ES-I3 (cell line): Measurements from ENCODE around the gene HTRA2.
A peak's percentile ranks its signal among the peaks of the same experiment; 100 is the strongest.

Experiments used
- H3K36me3 ChIP-seq: 2 replicates; pipeline ENCODE4 v1.6.1; 2013; ENCODE audit warnings: mild to moderate bottlenecking, low read length, control low read depth, moderate library complexity; ENCODE audit not compliant: insufficient read depth
- H3K4me1 ChIP-seq: 2 replicates; pipeline ENCODE4 v1.6.1; 2013; ENCODE audit warnings: mild to moderate bottlenecking, control low read depth, low read length; ENCODE audit not compliant: insufficient read depth
- H3K9ac ChIP-seq: 2 replicates; pipeline ENCODE4 v1.6.1; 2013; ENCODE audit warnings: low read depth, mild to moderate bottlenecking, low read length, moderate library complexity
- H3K9me3 ChIP-seq: 2 replicates; pipeline ENCODE4 v1.6.1; 2013; ENCODE audit warnings: mild to moderate bottlenecking, low read length, moderate library complexity; ENCODE audit not compliant: control insufficient read depth, insufficient read depth

The HTRA2 gene

GRCh38 chr2:74516650-74517049 is 13.1 kb upstream of the HTRA2 start:
- Histone ChIP-seq H3K4me1 (no peaks in the 10 kb centered on the region; the same call in 1 of the 2 replicates), H3K9me3 (peaks cover 6% of the 10 kb centered on the region; the same call in 1 of the 2 replicates), H3K36me3 (no peaks in the 10 kb centered on the region), H3K9ac (no peak overlapping the region)

- H3K9ac ChIP-seq, result no peak overlapping the region
- H3K36me3 ChIP-seq, result peaks cover 5% of the 10 kb centered on the region; the same call in 1 of the 2 replicates
- H3K4me1 ChIP-seq, result peaks cover 7% of the 10 kb centered on the region; the same call in 1 of the 2 replicates
- no peaks in the 10 kb centered on the region for H3K9me3 ChIP-seq
Measured at GRCh38 chr2:74522516-74522915, 7.2 kb upstream of the HTRA2 start.

DNA sequence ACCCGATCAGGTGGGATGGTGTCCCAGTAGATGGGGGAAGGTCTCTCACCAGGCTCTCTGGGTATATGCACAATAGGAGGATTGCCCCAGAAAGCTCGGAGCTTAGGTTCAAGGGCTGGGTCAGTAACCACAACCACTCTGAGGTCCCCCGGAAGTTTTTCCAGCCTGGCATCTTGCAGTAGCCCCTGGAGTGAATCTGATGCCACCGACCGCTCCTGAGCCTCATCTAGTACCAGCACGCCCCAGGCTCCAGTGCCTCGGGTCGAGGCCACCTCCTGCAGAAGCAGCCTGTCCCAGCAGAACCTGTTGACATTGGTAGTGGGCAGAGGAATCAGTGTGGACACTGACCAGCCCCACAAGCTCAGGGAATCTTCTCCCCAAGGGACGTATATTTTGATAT is 5.7 kb upstream of the HTRA2 start:
- Histone ChIP-seq H3K9me3 (no peaks in the 10 kb centered on the region), H3K4me1 (peaks cover 16% of the 10 kb centered on the region), H3K36me3 (peaks cover 10% of the 10 kb centered on the region), H3K9ac (no peak overlapping the region)

- Histone ChIP-seq H3K9ac (no peak overlapping the region), H3K4me1 (peaks cover 16% of the 10 kb centered on the region), H3K36me3 (peaks cover 10% of the 10 kb centered on the region), H3K9me3 (no peaks in the 10 kb centered on the region)
Measured at GRCh38 chr2:74524955-74525716, 4.6 kb upstream of the HTRA2 start.

DNA sequence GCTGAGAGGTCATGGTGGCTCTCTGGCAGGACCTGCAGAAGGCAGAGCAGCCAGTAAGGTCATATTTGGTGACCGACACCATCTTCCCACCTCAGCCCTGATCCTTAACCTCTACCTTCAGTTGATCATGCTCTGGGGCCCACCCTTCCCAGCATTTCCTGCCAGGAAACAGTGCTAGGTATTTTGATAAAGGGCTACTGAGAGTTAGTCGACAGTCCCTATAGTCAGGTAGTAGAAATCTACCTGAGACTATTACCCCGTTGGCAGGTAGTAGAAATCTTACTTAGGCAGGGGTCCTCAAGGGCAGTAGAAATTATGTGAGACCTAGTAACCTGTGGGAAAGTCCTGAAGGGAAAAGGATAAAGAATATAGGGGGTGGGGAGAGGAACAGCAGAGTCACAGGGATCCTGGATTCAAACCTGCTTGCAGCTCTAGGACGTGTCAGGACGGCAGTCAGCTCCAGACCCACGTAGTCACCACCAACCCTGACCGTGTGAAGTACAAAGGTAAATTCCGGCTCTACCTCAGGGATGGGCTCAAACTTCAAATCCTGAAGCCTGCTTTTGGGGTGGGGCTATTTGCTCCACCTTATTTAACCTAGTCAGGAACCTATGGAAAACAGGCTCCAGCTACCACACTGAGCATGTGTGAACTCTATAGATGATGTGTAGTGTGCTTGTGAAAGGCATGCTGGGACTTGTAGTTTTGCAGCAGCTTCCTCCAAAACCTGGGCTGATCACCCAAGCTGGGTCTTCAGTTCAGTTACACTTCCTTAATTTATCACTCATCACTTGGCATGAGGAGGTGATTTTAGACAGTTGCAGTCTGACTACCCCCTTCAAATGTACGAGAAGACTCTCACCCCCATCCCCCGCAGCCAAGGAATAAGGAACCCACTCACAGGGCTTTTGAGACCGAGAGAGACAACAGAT is 3.8 kb upstream of the HTRA2 start, which contains the start of gene DQX1:
DQX1 (minus strand) TSS at position 515 of the 932 bp plus-strand sequence; CDS start at position 13, 502 bp downstream.
- H3K36me3 ChIP-seq, result peaks cover 10% of the 10 kb centered on the region
- H3K9ac ChIP-seq, result no peak within 1 kb of the TSS
- H3K4me1 ChIP-seq, result peaks cover 19% of the 10 kb centered on the region
- H3K9me3 ChIP-seq, result no peaks in the 10 kb centered on the region

- no peak overlapping the region for H3K9ac ChIP-seq
Measured at GRCh38 chr2:74526649-74527230, 3.0 kb upstream of the HTRA2 start.

DNA sequence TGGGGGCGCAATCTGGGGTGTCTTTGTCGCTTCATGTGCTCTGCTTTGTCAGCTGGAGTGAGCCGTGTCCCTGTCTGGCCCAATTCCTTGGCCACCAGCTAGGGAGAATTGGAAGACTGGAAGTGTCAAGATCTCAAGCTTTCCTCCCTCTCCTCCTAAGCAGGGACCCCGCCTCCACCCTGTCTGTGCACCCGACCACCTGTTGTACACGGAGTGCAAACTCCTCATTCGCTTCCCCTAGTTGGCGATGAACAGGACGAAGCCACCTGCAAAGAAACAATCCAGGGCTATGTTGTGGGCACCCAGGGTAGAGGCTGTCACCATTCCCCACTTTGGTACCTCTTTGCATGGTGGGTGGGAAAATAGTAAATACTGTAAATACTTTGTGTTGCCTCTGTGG is 2.0 kb upstream of the HTRA2 start:
- H3K9ac ChIP-seq, result no peak overlapping the region
- H3K36me3 ChIP-seq, result peaks cover 10% of the 10 kb centered on the region
- H3K4me1 ChIP-seq, result peaks cover 19% of the 10 kb centered on the region
- no peaks in the 10 kb centered on the region for H3K9me3 ChIP-seq

More at GRCh38 chr2:74526649-74527230, 3.0 kb upstream of the HTRA2 start:
- Histone ChIP-seq H3K36me3 (peaks cover 10% of the 10 kb centered on the region), H3K4me1 (peaks cover 19% of the 10 kb centered on the region), H3K9me3 (no peaks in the 10 kb centered on the region)

GRCh38 chr2:74528600-74529356 is 955 bp upstream of the HTRA2 start:
- peaks cover 10% of the 10 kb centered on the region for H3K36me3 ChIP-seq

GRCh38 chr2:74530239-74531187 is 780 bp downstream of the HTRA2 start:
- Histone ChIP-seq H3K36me3 (peaks cover 10% of the 10 kb centered on the region), H3K4me1 (peaks cover 18% of the 10 kb centered on the region), H3K9me3 (no peaks in the 10 kb centered on the region), H3K9ac (peak overlapping the region; percentile 99)

More at GRCh38 chr2:74528600-74529356, 955 bp upstream of the HTRA2 start:
- no peaks in the 10 kb centered on the region for H3K9me3 ChIP-seq
- H3K9ac ChIP-seq, result peak overlapping the region; percentile 99
- peaks cover 19% of the 10 kb centered on the region for H3K4me1 ChIP-seq

GRCh38 chr2:74531666-74532065 is 1.9 kb downstream of the HTRA2 start:
- Histone ChIP-seq H3K9me3 (no peaks in the 10 kb centered on the region), H3K36me3 (peaks cover 8% of the 10 kb centered on the region), H3K4me1 (peaks cover 12% of the 10 kb centered on the region), H3K9ac (no peak overlapping the region)

DNA sequence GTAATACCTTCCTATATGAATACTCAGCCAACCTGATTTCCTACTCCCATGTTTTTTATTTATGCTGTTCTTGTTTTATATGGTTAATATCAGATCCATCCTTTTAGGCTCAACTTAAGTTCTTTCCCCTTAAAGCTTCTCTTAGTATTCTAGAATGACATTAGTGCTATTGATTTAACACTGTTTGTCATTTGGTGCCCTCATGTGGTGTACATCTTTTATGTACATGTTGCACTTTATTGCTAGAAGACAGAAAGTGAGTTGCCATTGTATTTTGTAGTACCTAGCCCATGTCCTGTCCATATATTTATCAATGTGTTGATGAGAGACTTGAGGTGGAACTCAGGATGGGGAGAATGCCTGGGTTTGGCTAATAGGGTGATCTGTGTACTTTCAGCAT is 2.5 kb downstream of the HTRA2 start:
- H3K9ac ChIP-seq, result no peak overlapping the region
- H3K9me3 ChIP-seq, result no peaks in the 10 kb centered on the region
- peaks cover 5% of the 10 kb centered on the region for H3K36me3 ChIP-seq
- peaks cover 12% of the 10 kb centered on the region for H3K4me1 ChIP-seq

DNA sequence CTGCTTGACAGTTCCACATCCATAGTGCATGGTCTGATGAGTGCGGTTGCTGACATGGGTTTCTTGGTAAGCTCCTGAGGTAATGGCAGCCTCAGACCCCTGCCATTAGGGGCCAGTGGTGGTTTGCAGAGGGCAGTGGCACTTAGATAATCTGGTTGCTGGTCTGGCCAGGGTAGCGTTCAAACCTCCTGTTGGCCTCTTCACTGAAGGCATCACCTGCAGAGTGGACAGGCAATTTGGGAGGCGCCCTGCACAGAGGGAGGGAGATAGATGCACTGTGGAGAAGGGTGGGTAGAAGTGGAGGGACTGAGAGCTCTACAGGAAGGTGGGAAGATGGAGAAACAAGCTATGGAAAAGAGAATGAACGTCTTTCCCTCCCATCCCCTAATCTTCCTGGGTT is 3.7 kb downstream of the HTRA2 start:
- peaks cover 11% of the 10 kb centered on the region for H3K4me1 ChIP-seq
- no peaks in the 10 kb centered on the region for H3K9me3 ChIP-seq
- no peaks in the 10 kb centered on the region for H3K36me3 ChIP-seq
- H3K9ac ChIP-seq, result no peak overlapping the region

- no peak overlapping the region for H3K9ac ChIP-seq
- H3K4me1 ChIP-seq, result peaks cover 7% of the 10 kb centered on the region; the same call in 1 of the 2 replicates
- no peaks in the 10 kb centered on the region for H3K9me3 ChIP-seq
- H3K36me3 ChIP-seq, result no peaks in the 10 kb centered on the region
Measured at GRCh38 chr2:74534411-74534810, 4.7 kb downstream of the HTRA2 start.
